ENCODE data around the gene ABHD6.

- TF ChIP-seq POLR2AphosphoS5 (IDR thresholded peaks at IDR 0.05) (peak in 1 of 3 donors; percentile 47), CTCF (IDR thresholded peaks at IDR 0.05) (no peak), POLR2A (IDR thresholded peaks at IDR 0.05) (no peak), EP300 (IDR thresholded peaks at IDR 0.05) (no peak)
Measured at GRCh38 chr3:58242340-58242739, 4.7 kb downstream of the ABHD6 start.
